Liver (tissue), 3 donors: Measurements from ENCODE around the gene EPX.

Experiments
- FOXA1 ChIP-seq: IDR thresholded peaks from 2 replicates; pipeline ENCODE4 v1.6.1; 2016; ENCODE audit warnings: antibody characterized with exemption
- FOXA2 ChIP-seq: IDR thresholded peaks from 2 replicates; pipeline ENCODE4 v1.6.1; 2016; ENCODE audit warnings: antibody characterized with exemption
- GABPA ChIP-seq, 2 donors: IDR thresholded peaks in 1 of 2; conservative IDR thresholded peaks in 1 of 2; 2 replicates each; pipeline ENCODE4 v1.6.1; 2016; ENCODE audit warnings: antibody characterized with exemption in 2 of 2, mild to moderate bottlenecking in 1 of 2, moderate library complexity in 1 of 2
- JUND ChIP-seq, 2 donors: IDR thresholded peaks; 2 replicates each; pipeline ENCODE4 v1.6.1; 2016; ENCODE audit warnings: antibody characterized with exemption in 2 of 2
- RAD21 ChIP-seq, 2 donors: IDR thresholded peaks; 2 replicates each; pipeline ENCODE4 v1.6.1; 2016; ENCODE audit warnings: antibody characterized with exemption in 2 of 2, mild to moderate bottlenecking in 2 of 2
- RXRA ChIP-seq, 2 donors: IDR thresholded peaks; 2 replicates each; pipeline ENCODE4 v1.6.1; 2017 to 2018; ENCODE audit warnings: antibody characterized with exemption in 2 of 2, mild to moderate bottlenecking in 1 of 2
- SP1 ChIP-seq: IDR thresholded peaks from 2 replicates; pipeline ENCODE4 v1.6.1; 2018; ENCODE audit warnings: antibody characterized with exemption, mild to moderate bottlenecking
- YY1 ChIP-seq: IDR thresholded peaks from 2 replicates; pipeline ENCODE4 v1.6.1; 2016; ENCODE audit warnings: antibody characterized with exemption, mild to moderate bottlenecking
- TF ChIP-seq, protein P1 (sequence below): fragments of 150-350 bp; IDR thresholded peaks from 2 replicates; pipeline ENCODE4 v1.5.1; 2017; ENCODE audit warnings: improper control_type of control experiment, low read depth, low read length; ENCODE audit not compliant: missing input control
- TF ChIP-seq, protein P2 (sequence below): IDR thresholded peaks from 2 replicates; pipeline ENCODE4 v1.6.1; 2016; ENCODE audit warnings: antibody characterized with exemption
- TF ChIP-seq, protein P3 (sequence below): IDR thresholded peaks from 2 replicates; pipeline ENCODE4 v1.6.1; 2016; ENCODE audit warnings: antibody characterized with exemption, mild to moderate bottlenecking
- TF ChIP-seq, protein P4 (sequence below): IDR thresholded peaks from 2 replicates; pipeline ENCODE4 v1.6.1; 2016; ENCODE audit warnings: antibody characterized with exemption
- donor health status: healthy.
- donor health status: healthy.

DNA sequence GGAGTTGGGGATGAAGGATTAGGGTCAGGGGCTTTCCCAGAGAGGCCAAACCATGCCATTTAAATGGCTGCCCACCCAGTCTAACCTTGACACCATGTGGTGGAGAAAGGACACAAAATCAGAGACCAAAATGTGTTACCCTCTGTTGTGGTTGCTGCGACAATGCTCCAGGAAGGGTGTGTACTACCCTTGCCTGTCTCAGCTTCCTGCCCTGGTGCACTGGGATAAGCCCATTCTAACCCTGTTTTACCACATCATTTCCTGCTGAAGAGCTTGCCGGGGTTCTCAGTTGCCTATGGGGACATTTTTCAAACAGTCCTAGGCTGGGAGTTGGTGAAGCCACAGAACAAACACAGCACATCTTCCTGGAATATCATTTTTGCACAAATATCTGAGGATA lies 39.5 kb upstream of the EPX start:
- TF ChIP-seq YY1 (no peak), FOXA2 (no peak), SP1 (no peak), RXRA (IDR thresholded peaks at IDR 0.05) (no peak), GABPA (IDR thresholded peaks at IDR 0.05 in 1 of 2, conservative IDR thresholded peaks at IDR 0.05 in 1 of 2) (no peak), RAD21 (IDR thresholded peaks at IDR 0.05) (no peak), FOXA1 (no peak), JUND (IDR thresholded peaks at IDR 0.05) (no peak)
- TF ChIP-seq, protein P1, sequence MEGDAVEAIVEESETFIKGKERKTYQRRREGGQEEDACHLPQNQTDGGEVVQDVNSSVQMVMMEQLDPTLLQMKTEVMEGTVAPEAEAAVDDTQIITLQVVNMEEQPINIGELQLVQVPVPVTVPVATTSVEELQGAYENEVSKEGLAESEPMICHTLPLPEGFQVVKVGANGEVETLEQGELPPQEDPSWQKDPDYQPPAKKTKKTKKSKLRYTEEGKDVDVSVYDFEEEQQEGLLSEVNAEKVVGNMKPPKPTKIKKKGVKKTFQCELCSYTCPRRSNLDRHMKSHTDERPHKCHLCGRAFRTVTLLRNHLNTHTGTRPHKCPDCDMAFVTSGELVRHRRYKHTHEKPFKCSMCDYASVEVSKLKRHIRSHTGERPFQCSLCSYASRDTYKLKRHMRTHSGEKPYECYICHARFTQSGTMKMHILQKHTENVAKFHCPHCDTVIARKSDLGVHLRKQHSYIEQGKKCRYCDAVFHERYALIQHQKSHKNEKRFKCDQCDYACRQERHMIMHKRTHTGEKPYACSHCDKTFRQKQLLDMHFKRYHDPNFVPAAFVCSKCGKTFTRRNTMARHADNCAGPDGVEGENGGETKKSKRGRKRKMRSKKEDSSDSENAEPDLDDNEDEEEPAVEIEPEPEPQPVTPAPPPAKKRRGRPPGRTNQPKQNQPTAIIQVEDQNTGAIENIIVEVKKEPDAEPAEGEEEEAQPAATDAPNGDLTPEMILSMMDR = no peak
- TF ChIP-seq, protein P2, sequence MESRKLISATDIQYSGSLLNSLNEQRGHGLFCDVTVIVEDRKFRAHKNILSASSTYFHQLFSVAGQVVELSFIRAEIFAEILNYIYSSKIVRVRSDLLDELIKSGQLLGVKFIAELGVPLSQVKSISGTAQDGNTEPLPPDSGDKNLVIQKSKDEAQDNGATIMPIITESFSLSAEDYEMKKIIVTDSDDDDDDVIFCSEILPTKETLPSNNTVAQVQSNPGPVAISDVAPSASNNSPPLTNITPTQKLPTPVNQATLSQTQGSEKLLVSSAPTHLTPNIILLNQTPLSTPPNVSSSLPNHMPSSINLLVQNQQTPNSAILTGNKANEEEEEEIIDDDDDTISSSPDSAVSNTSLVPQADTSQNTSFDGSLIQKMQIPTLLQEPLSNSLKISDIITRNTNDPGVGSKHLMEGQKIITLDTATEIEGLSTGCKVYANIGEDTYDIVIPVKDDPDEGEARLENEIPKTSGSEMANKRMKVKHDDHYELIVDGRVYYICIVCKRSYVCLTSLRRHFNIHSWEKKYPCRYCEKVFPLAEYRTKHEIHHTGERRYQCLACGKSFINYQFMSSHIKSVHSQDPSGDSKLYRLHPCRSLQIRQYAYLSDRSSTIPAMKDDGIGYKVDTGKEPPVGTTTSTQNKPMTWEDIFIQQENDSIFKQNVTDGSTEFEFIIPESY = no peak
- TF ChIP-seq, protein P3, sequence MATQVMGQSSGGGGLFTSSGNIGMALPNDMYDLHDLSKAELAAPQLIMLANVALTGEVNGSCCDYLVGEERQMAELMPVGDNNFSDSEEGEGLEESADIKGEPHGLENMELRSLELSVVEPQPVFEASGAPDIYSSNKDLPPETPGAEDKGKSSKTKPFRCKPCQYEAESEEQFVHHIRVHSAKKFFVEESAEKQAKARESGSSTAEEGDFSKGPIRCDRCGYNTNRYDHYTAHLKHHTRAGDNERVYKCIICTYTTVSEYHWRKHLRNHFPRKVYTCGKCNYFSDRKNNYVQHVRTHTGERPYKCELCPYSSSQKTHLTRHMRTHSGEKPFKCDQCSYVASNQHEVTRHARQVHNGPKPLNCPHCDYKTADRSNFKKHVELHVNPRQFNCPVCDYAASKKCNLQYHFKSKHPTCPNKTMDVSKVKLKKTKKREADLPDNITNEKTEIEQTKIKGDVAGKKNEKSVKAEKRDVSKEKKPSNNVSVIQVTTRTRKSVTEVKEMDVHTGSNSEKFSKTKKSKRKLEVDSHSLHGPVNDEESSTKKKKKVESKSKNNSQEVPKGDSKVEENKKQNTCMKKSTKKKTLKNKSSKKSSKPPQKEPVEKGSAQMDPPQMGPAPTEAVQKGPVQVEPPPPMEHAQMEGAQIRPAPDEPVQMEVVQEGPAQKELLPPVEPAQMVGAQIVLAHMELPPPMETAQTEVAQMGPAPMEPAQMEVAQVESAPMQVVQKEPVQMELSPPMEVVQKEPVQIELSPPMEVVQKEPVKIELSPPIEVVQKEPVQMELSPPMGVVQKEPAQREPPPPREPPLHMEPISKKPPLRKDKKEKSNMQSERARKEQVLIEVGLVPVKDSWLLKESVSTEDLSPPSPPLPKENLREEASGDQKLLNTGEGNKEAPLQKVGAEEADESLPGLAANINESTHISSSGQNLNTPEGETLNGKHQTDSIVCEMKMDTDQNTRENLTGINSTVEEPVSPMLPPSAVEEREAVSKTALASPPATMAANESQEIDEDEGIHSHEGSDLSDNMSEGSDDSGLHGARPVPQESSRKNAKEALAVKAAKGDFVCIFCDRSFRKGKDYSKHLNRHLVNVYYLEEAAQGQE = no peak
- TF ChIP-seq, protein P4, sequence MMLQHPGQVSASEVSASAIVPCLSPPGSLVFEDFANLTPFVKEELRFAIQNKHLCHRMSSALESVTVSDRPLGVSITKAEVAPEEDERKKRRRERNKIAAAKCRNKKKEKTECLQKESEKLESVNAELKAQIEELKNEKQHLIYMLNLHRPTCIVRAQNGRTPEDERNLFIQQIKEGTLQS = no peak
